Measurements from ENCODE around the gene GIN1.
"Not testable (repeated sequence)": the region's sequence is repeated elsewhere in the genome, so short reads cannot be mapped to it uniquely, and the experiment has no call there.

The GIN1 gene, protein sequence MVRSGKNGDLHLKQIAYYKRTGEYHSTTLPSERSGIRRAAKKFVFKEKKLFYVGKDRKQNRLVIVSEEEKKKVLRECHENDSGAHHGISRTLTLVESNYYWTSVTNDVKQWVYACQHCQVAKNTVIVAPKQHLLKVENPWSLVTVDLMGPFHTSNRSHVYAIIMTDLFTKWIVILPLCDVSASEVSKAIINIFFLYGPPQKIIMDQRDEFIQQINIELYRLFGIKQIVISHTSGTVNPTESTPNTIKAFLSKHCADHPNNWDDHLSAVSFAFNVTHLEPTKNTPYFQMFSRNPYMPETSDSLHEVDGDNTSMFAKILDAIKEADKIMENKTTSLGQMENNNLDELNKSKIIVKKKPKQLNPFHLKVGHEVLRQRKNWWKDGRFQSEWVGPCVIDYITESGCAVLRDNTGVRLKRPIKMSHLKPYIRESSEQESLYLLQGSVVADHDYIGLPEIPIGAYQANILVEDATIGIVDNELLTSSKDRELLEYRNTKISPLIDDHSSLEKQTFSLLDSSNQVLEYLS

DNA sequence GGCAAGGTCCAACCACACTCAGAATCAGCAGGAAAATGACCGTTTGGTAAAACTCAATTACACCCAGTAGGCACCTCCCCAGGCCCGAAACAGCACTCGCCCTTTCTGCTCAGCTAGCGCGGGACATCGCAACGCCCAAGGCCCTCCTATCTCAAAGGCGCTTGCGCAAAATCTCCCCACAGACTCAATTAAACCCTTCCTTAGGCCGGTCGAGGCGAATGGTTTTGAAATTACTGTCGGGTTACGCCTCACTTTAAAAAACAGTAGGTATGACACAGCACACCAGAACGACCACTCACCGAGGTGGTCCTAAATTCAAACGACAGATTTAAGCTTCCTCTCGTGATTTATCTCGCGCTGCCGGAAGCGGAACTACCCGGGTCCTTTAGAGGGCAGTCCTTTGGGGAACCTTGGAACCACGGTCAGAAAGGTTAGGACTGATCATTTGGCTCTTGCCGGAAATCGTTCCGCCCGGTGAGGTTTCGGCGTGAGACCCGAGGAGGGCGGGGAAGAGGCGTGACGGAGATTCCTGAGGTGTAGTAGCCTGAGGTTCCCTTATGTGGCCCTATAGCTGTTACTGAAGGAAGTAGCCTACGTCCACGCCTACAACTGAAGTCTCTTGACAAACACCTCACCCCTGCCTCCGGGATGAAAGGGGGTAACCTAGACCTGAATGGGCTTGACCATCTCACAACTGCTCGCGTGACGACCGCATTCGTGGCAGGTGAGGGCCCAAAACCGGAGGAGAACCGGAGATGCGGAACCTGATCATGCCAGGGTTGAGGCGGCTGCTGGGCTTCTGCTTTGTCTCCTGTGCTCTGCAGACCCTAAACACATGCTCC lies at the start of gene GIN1, which contains the start of gene PPIP5K2:
Gene GIN1, minus strand, starts transcription at position 374 of the 842 bp plus-strand sequence. CDS start 11,431 bp downstream, outside the sequence.
Gene PPIP5K2, plus strand, starts transcription at position 537 of the 842 bp plus-strand sequence. CDS start 9,289 bp downstream, outside the sequence.
- DNase-seq (ENCODE audit: low spot score), result peak; percentile 97

DNA sequence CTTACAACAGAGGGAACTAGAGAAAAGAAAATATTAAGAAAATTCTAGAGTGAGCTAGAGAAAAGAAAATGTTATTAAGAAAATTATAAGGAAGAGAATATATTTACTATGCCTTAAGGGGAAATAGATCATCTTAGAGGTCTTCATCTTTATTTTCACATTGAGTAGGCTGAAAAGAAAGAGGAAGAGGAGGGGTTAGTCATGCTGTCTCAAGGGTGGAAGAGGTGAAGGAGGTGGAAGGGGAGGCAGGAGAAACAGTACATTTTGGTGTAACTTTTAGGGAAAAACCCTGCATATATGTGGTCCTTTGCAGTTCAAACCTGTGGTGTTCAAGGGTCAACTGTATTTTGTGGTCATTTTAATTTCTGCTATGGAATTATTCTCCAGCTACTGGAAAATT lies 46.8 kb upstream of the GIN1 start:
- DNase-seq (ENCODE audit: low spot score), result no peak

DNA sequence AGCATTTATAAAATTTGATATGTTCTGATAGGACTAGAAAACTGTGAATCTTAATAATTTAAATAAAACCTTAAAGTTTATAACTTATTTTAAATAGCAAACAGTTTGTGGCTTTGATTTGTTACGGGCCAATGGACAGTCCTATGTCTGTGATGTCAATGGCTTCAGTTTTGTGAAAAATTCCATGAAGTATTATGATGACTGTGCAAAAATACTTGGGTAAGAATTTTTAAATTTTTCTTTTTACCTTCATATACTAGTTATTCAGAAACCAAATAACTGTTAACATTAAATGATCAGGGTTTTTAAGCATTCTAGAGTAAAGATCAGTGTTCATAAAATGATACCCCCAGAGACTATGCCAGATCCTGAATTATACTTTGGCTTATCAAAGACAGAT lies 31.2 kb upstream of the GIN1 start:
- DNase-seq (ENCODE audit: low spot score), result no peak

DNA sequence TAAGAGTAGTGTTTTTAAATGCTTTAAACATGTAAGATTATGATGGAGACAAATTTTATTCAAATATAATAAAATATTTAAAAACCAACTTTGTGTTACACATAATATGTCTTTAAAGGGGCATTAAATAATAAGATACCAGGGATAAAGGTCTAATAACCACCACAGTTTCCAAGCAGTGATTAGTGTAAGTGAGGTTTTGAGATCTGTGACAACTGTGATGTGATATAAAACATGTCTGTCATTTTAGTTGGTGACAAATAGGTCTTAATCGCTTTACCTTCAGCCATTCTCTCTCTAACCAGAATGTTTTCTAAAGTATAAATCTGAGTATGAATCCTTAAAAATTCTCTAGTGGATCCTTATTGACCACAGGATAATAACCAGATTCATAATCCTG lies 28.3 kb upstream of the GIN1 start:
- DNase-seq (ENCODE audit: low spot score), result no peak

DNA sequence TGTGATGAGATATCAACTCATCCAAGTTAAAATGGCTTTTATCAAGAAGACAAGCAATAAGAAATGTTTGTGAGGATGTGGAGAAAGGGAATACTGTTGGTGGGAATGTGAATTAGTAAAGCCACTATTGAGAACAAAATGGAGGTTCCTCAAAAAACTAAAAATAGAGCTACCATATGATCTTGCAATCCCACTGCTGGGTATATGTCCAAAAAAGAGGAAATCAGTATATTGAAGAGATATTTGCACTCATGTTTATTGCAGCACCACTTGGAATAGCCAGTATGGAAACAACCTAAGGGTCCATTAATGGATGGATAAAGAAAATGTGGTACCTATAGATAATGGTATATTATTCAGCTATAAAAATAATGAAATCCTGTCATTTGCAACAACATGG lies 25.3 kb upstream of the GIN1 start:
- no peak for DNase-seq (ENCODE audit: low spot score)

DNA sequence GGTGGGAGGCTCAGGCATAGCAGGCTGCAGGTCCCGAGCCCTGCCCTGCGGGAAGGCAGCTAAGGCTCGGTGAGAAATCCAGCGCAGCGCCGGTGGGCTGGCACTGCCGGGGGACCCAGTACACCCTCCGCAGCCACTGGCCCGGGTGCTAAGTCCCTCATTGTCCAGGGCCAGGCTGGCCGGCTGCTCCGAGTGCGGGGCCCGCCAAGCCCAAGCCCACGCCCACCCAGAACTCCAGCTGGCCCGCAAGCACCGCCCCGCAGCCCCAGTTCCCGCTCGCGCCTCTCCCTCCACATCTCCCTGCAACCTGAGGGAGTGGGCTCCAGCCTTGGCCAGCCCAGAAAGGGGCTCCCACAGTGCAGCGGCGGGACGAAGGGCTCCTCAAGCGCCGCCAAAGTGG lies 22.2 kb upstream of the GIN1 start:
- DNase-seq (ENCODE audit: low spot score), result not testable (repeated sequence)

DNA sequence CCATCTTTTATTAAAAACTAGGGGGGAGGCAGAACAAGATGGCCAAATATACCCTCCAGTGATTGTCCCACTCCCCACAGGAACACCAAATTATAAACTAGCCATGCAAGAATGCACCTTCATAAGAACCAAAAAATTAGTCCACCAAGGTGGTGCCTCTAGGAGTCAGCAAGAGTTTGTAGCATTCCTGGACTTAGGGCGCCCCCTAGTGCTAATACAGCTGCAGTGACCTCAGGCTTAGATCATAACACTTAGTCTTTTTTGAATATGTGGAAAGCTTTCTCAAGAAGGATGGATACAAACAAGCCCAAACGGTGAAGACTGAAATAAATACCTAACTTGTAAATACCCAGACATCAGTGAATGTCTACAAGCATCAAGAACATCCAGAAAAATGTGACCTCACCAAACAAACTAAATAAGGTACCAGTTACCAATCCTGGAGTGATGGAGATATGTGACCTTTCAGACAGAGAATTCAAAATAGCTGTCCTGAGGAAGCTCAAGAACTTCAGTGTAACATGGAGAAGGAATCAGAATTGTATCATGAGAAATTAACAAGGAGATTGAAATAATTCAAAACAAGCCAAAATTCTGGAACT lies 19.4 kb upstream of the GIN1 start:
- DNase-seq (ENCODE audit: low spot score), result peak; percentile 59

DNA sequence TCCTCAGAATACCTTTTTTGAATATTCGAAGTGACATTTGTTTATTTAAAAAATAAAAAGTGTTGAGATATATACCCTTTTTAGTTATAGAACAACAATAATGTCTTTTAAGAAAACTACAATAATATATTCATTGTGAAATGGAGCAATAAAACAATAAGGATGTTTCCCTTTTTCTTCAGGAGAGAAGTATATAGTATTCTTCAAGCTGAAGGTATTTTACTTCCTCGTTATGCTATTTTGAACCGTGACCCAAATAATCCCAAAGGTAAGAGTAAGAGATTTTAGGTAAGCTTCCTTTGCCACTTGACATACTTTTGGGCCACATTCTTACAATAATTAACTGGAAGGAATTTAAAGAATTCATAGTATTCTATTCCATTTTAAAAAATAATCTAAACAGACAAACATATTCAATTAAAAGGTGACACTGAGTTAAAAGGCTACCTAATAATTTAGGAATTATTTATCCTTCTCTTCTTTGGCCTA lies 18.3 kb upstream of the GIN1 start:
- DNase-seq (ENCODE audit: low spot score), result no peak

DNA sequence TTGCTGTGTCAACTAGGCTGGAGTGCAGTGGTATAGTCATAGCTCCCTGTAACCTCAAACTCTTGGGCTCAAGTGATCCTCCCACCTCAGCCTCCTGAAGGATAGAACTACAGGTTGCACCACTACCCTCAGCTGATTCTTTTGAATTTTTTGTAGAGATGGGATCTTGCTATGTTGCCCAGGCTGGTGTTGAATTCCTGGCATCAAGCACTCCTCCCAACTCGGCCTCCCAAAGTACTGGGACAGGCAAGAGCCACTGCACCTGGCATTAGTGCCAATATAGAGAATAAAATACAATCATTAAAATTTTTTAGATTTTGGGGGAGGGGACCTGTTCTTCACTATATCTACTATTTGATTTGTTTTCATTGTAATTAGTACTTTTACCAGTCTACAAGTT lies 15.5 kb upstream of the GIN1 start:
- no peak for DNase-seq (ENCODE audit: low spot score)

DNA sequence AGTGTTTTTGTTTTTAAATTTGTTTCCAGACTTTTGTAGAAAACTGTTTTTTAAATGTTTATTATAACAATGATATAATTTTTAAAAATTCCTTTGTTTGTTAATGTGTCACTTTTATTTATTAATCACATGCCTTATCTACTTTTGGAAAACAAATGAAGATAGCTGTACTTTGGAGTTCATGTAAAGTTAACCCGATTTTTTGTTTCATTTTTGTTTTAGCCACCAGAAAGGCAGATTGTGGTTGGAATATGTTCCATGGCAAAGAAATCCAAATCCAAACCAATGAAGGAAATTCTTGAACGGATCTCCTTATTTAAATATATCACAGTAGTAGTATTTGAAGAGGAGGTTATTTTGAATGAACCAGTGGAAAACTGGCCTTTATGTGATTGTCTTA lies 13.3 kb upstream of the GIN1 start:
- DNase-seq (ENCODE audit: low spot score), result no peak

DNA sequence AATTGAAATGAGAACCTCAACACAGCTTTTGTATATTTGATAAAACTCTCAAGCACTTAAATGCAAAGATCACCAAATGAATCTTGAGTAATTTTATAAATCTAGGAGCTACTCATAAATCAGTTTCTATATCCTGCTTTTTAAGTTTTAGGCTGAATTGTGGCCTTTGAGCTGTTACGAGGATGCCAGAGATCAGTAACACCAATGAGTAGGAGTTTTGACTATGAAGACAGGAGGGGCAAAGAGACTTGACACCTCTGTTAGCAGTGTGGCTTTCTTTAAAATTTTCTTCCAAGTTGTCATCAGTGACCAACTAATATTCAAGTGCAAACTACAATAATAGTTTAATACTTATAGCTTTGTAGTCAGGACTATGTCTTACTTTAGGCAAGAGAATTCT lies 12.7 kb upstream of the GIN1 start:
- DNase-seq (ENCODE audit: low spot score), result no peak

DNA sequence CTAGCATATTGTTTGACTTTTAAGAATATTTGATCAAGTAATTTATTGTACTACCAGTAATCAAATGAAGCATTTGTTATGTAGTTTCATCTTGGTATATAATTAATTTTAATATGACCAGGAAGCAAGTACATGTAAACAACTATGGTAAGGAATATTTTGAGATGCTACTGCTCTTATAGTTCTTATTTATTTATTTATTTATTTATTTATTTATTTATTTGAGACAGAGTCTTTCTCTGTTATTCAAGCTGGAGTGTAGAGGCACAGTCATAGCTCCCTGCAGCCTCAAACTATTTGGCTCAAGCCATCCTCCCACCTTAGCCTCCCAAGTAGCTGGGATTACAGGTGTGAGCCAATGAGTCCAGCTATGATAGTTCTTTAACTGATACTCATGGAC lies 8.3 kb upstream of the GIN1 start:
- no peak for DNase-seq (ENCODE audit: low spot score)

DNA sequence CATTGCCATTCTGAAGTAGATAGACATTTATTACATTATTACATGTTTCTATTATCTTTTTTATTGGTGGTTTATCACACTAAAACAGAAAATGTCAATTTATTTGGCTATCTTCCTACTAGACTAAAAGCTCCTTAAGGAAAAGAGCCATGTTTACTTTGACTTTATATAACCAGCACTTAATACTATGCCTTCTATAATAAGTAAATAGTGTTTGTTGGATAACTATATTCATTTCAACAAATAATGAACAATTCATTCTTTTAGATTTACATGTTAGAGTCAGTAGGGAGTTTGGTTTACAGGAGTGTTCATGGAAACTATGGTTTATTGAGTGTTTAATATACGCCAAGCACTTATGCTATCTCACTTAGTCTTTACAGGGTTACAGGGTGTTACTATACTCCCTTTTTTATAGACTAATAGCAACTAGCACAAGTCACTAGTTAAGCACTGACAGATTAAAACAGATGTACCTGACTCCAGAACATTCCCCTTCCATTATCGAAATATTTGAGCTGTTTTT lies 7.4 kb upstream of the GIN1 start:
- no peak for DNase-seq (ENCODE audit: low spot score)

DNA sequence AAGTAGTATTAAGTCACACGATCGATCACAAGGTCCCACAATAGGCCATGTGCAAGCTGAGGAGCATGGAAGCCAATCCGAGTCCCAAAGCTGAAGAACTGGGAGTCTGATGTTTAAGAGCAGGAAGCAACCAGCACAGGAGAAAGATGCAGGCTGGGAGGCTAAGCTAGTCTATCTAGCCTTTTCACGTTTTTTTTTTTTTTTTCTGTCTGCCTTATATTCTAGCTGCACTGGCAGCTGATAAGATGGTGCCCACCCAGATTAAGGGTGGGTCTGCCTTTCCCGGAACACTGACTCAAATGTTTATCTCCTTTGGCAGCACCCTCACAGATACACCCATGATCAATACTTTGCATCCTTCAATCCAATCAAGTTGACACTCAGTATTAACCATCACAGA lies 6.6 kb upstream of the GIN1 start:
- no peak for DNase-seq (ENCODE audit: low spot score)

DNA sequence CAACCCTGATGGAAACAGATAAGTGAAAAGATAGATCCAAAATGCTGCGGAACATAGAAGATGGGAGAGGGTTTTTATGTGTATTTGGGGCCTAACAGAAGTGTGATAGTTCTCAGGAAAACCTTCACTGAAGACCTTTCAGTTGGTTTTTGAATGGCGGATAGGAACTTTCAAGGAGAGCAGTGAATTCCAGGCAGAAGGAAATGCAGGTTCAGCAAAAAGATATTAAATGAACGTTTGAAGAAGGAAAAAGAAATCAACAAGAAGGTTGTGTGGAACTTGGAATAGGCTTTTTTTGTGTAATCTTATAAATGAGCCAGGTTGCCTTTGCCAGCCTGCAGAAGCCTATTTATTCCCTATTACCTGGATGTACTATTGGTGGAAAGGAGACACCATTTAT lies 2.3 kb upstream of the GIN1 start:
- DNase-seq (ENCODE audit: low spot score), result no peak

DNA sequence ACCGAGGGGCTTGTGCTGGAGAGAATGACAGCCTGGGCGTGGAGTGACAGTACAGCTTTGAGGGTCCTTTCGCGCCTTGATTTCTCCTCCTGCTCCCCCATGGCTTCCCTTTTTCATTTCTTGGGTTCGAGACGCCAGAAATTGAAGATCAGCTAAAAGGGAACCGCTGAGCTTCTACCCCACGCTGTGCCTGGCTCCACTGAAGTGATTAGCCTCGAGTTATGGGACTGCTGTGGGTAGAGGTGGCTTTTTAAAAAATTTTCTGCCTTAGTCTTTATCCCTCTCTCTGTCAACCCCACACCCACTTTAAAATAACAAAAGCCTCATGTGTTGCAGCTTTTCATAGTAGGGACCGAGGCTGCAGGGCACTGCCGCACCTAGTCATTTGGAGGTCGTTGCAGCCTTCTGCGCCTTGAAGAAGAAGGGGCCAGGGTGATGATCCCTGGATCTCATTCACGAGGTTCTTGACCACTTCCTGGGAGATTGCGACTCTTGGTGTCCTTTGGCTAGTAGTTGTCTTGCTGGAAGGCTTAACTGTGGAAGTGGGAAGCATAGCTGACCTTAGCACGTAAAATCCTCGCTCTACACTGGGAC lies 766 bp upstream of the GIN1 start:
- DNase-seq (ENCODE audit: low spot score), result peak; percentile 17

DNA sequence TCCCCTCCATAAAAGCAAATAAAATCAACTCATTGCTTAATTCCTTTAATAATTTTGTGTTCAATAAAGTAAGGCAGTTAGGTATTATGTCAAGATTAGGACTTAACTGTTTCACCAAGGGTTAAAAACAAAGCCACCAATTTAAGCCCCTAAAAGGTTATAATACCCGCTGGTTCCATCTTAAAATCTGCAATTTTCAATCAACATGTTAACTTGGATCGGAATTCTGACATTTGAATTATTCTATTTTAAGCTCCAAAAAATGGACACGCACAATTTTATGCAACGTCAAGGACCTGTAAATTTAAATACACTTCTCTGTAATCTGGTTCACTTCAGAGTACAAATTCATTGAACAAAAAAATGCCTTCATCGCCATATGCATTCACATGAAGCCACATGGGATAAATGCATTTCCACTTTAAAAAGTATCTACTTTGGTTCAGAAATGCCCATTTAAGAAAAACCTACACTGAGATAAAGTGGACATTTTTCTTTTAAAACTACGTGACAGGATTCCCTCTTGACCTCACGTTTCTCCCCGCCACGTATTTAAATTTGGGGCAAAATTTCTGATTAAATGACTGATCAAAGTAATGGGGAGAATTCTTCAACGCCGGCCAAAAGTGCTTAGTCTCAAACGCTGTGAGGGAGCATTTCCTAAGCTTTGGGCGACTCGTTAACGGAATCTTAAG lies 721 bp downstream of the GIN1 start:
- no peak for DNase-seq (ENCODE audit: low spot score)

DNA sequence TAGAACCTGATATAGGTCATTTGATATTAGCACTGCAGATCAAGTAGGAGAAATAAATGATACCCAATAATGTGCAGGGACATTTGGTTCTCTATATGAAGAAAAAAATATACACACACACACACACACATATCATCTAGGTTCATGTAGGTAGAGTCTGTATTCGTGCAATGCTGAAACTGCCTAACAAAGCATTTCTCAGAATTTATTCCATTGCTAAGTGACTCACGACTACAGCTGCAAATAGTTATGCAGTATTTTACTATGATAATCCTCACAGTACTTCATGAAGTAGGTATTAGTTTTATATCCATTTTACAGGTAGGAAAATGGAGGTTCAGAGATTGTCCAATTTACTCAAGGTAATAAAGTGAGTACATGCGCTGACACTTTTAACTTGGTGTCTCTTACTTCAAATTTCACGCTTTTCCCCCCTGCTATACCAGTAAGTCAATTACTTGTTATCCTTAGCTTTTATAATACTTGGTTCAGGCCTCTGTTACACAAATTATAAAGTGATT lies 2.4 kb downstream of the GIN1 start:
- no peak for DNase-seq (ENCODE audit: low spot score)

DNA sequence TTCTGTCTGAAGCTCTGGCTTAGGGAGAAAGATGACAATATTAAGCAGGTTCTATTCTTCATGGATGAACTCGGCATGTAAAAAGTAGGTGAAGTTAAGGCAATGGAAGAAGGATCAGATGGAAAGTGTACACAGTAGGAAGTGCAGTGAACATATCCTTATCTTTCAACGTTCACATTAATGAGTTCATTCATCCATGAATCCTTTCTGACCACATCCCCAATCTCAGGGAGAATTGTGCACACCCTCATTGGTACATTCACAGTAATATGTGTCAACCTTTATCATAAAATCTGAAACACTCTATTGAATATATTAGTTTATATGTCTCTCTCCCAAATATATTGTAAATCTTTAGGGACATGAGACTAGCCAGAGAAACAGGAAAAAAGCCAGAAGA lies 5.5 kb downstream of the GIN1 start:
- no peak for DNase-seq (ENCODE audit: low spot score)

DNA sequence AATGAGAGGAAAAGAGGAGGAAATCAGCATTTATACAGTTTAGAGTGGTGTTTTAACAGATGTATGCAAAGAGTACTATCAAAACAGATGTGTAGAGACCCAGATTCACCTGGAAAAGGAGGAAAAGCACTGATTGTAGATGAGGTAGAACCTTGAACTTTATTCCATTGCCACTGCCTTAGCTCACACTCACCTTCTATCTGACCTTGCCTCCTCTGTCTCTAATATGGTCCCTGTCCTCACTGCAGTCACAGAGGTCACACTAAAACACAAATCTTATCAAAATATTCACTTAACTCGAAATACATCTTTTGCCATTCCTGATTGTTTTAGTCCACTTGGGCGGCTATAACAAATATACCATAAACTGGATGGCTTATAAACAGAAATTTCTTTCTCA lies 7.0 kb downstream of the GIN1 start:
- no peak for DNase-seq (ENCODE audit: low spot score)

DNA sequence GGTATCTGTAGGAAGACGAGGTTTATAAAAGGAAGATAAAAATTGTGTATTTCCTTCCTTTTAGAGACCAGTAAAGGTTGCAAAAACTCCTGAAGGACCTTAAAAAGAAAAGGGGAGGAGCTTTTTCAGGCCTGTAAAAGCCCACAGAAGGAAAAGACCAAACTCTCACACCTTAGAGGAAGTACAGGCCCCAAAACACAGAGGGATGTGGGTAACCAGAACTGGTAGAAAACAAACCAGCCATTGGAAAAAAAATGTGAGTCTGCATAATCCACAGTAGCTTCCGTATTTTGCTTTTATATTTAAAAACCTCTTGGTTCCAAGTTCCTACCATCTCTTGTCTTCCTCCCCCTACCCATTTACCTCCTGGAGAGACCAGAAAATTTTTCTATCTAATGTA lies 8.5 kb downstream of the GIN1 start:
- no peak for DNase-seq (ENCODE audit: low spot score)

All from putamen (tissue), 1 donor.